Measurements from ENCODE around the gene AGK. TPM values are rescaled to one million over a fixed set of nuclear protein-coding genes. Genes with fewer than 3 reads are reported as not detected.

AGK gene
- total and polyA plus RNA-seq, 2 of the 8 experiments (the other 6 are each of a cell fraction or from before 2014, with no cell fraction given) = 25.8 to 34.0 TPM

DNA sequence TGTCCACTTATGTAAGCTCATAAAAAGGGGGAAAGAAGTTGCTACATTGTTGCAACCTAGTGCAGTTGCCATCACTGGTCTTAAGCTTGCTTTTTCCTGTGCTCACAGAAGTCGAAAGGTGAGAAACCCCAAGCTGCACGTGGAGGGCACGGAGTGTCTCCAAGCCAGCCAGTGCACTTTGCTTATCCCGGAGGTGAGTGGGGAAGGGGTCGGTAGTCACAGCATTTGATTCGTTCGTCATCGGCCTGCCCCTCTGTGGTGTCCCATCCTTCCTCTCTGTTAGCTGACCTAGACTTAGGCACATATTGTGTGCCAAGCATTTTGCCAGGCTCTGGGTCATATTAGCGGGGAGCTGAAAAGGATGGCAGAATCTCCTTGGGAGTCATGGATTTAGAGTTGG, 100.2 kb downstream of the AGK start:
- Histone ChIP-seq H3K56ac (replicated peaks; ENCODE audit: insufficient read length, low read depth, low read length) (no peak overlapping the region), H2BK120ac (replicated peaks; ENCODE audit: low read depth, low read length) (no peak overlapping the region), H2BK5ac (ENCODE audit: low read depth, low read length) (no peak overlapping the region), H3K4me2 (ENCODE audit: insufficient read depth in 1 of 2, low read depth in 2 of 2, low read length in 2 of 2) (no peak overlapping the region), H4K5ac (ENCODE audit: insufficient read length, low read depth, low read length) (no peak overlapping the region), H4K20me1 (replicated peaks in 1 of 2; ENCODE audit: control insufficient read depth in 1 of 2, insufficient read depth in 2 of 2, low read length in 2 of 2) (no peaks in the 10 kb centered on the region), H3K23me2 (ENCODE audit: low read depth, low read length) (no peaks in the 10 kb centered on the region), H3K14ac (ENCODE audit: insufficient read length) (no peak overlapping the region), H3K79me2 (ENCODE audit: control insufficient read depth in 1 of 2, insufficient read depth in 2 of 2, low read length in 2 of 2) (no peaks in the 10 kb centered on the region), H2BK15ac (ENCODE audit: low read length) (no peak overlapping the region), H4K91ac (replicated peaks; ENCODE audit: insufficient read length, low read length) (no peak overlapping the region), H2BK20ac (ENCODE audit: low read length) (no peak overlapping the region), H2BK12ac (ENCODE audit: low read depth, low read length) (no peak overlapping the region), H3K23ac (ENCODE audit: insufficient read length) (no peak overlapping the region), H3K4ac (replicated peaks; ENCODE audit: insufficient read length, low read depth, low read length) (no peak overlapping the region), H2AFZ (ENCODE audit: low read length) (no peak overlapping the region), H3K36me3 (ENCODE audit: control insufficient read depth in 2 of 4, insufficient read depth in 4 of 4, low read length in 3 of 4) (peaks cover 0 to 5% (median 2%) of the 10 kb centered on the region in 4 experiments; a peak in 4 of 8 replicates), H3K9ac (replicated peaks in 1 of 4; ENCODE audit: extremely low read depth in 1 of 4, low read depth in 3 of 4, low read length in 3 of 4) (no peak overlapping the region), H4K8ac (ENCODE audit: extremely low read depth, insufficient read depth, low read length) (no peak overlapping the region), H3K4me1 (replicated peaks in 1 of 4; ENCODE audit: control insufficient read depth in 3 of 4, insufficient read depth in 4 of 4, low read length in 3 of 4) (peaks cover 0 to 4% (median 2%) of the 10 kb centered on the region in 4 experiments; a peak in 4 of 7 replicates), H2AK5ac (ENCODE audit: low read depth, low read length) (no peak overlapping the region), H3K79me1 (ENCODE audit: low read depth, low read length) (no peaks in the 10 kb centered on the region), H3K4me3 (ENCODE audit: extremely low read depth in 1 of 4, insufficient read depth in 2 of 4, low read depth in 3 of 4, low read length in 4 of 4) (no peak overlapping the region), H3K27ac (ENCODE audit: low read depth, low read length) (no peak overlapping the region), H3K27me3 (replicated peaks in 1 of 4; ENCODE audit: control insufficient read depth in 3 of 4, extremely low read depth in 1 of 4, insufficient read depth in 3 of 4, low read length in 3 of 4) (no peaks in the 10 kb centered on the region), H3K9me3 (ENCODE audit: insufficient read depth in 2 of 2, low read depth in 1 of 2, low read length in 1 of 2) (no peaks in the 10 kb centered on the region), H3K18ac (ENCODE audit: extremely low read depth, low read length) (no peak overlapping the region)
- WGBS, 2 experiments (ENCODE audit: extremely low coverage in 1 of 2, insufficient coverage in 1 of 2, insufficient read length in 1 of 2, insufficient replicate concordance in 2 of 2, low coverage in 1 of 2, low lambda C conversion rate in 2 of 2, missing lambda C conversion rate in 1 of 2) = 92% methylated on average over 9 of the region's 9 CpGs; no CpG with 5 or more reads in 1 of the 2 experiments
- TF ChIP-seq, protein P1, sequence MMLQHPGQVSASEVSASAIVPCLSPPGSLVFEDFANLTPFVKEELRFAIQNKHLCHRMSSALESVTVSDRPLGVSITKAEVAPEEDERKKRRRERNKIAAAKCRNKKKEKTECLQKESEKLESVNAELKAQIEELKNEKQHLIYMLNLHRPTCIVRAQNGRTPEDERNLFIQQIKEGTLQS (IDR thresholded peaks at IDR 0.05; ENCODE audit: insufficient read depth, low read depth, low read length) = no peak
- no peak for TF ChIP-seq BACH1 (IDR thresholded peaks at IDR 0.05; ENCODE audit: low read length)
- TF ChIP-seq SIX5 (IDR thresholded peaks at IDR 0.05; ENCODE audit: low read depth, low read length) = no peak
- no peak for TF ChIP-seq CBX5 (IDR thresholded peaks at IDR 0.05; ENCODE audit: low read depth, low read length)
- no peak for TF ChIP-seq MAFK (IDR thresholded peaks at IDR 0.05; ENCODE audit: low read depth, low read length)
- TF ChIP-seq TEAD4 (IDR thresholded peaks at IDR 0.05; ENCODE audit: low read depth, low read length) = no peak
- ChIA-PET CTCF (ENCODE audit: partially characterized antibody) (interaction anchor here (0.6 to 6.8 kb wide), 14 partner anchors 8 to 376 kb away, joined by 3 to 54 read pairs (median 4); no protein-coding TSS in a partner anchor), POLR2A (ENCODE audit: partially characterized antibody) (no interaction called here)
- FAIRE-seq = no peak
- DNase-seq (ENCODE audit: low read depth in 1 of 2, low spot score in 2 of 2) = no peak
